ENCODE measurements around the gene PRKX.
"Not testable (repeated sequence)": the region's sequence is repeated elsewhere in the genome, so short reads cannot be mapped to it uniquely, and the experiment has no call there.

The PRKX gene

GRCh38 chrX:3695536-3695935, 17.9 kb downstream of the PRKX start:
- H3K4me3 ChIP-seq (ENCODE audit: insufficient read depth, low read depth, low read length), result no peak overlapping the region
- 94 to 99% methylated on average over 5 of the region's 5 CpGs for WGBS, 2 experiments
- no peaks in the 10 kb centered on the region for H3K9me3 ChIP-seq (ENCODE audit: control insufficient read depth, low read length)
- H3K27me3 ChIP-seq (ENCODE audit: control insufficient read depth, insufficient read depth, low read length, poor library complexity, severe bottlenecking), result no peaks in the 10 kb centered on the region
- H3K4me1 ChIP-seq (ENCODE audit: control insufficient read depth, insufficient read depth, low read length), result no peaks in the 10 kb centered on the region
- no peak overlapping the region for H3K27ac ChIP-seq (ENCODE audit: insufficient read depth, low read depth, low read length, poor library complexity, severe bottlenecking)
- H3K36me3 ChIP-seq (ENCODE audit: control insufficient read depth, insufficient read depth, low read length), result no peaks in the 10 kb centered on the region

- no peaks in the 10 kb centered on the region for H3K36me3 ChIP-seq (ENCODE audit: control insufficient read depth, insufficient read depth, low read length)
- H3K9me3 ChIP-seq (ENCODE audit: control insufficient read depth, low read length), result no peaks in the 10 kb centered on the region
- H3K27ac ChIP-seq (ENCODE audit: insufficient read depth, low read depth, low read length, poor library complexity, severe bottlenecking), result no peak overlapping the region
- H3K27me3 ChIP-seq (ENCODE audit: control insufficient read depth, insufficient read depth, low read length, poor library complexity, severe bottlenecking), result no peaks in the 10 kb centered on the region
- H3K4me1 ChIP-seq (ENCODE audit: control insufficient read depth, insufficient read depth, low read length), result no peaks in the 10 kb centered on the region
- WGBS, 2 experiments, result 87 to 90% methylated on average over 3 of the region's 3 CpGs
- H3K4me3 ChIP-seq (ENCODE audit: insufficient read depth, low read depth, low read length), result no peak overlapping the region
Observed at GRCh38 chrX:3690140-3690539, 23.3 kb downstream of the PRKX start.

DNA sequence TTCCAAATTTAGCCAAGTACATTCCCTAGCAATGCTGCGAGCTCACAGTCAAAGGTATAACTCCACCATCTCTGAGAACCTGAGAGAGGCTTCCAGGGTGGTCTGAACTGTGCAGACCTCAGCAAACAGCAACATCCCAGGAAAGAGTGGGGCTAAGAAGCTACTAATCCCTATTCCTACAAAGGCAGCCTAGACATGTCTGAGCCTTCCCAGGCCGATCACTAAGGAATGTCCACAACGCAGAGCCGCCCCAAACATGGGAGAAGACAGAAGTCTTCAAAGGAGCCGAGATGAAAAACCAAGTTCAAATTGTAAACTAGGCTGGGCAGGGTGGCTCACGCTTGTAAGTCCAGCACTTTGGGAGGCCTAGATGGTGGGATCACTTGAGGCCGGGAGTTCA, 30.2 kb downstream of the PRKX start:
- not testable (repeated sequence) for H3K4me3 ChIP-seq (ENCODE audit: insufficient read depth, low read depth, low read length); H3K27me3 ChIP-seq (ENCODE audit: control insufficient read depth, insufficient read depth, low read length, poor library complexity, severe bottlenecking); H3K27ac ChIP-seq (ENCODE audit: insufficient read depth, low read depth, low read length, poor library complexity, severe bottlenecking); H3K4me1 ChIP-seq (ENCODE audit: control insufficient read depth, insufficient read depth, low read length); H3K36me3 ChIP-seq (ENCODE audit: control insufficient read depth, insufficient read depth, low read length); H3K9me3 ChIP-seq (ENCODE audit: control insufficient read depth, low read length)
- WGBS, 2 experiments, result 94 to 96% methylated on average over 4 to 6 of the region's 7 CpGs

DNA sequence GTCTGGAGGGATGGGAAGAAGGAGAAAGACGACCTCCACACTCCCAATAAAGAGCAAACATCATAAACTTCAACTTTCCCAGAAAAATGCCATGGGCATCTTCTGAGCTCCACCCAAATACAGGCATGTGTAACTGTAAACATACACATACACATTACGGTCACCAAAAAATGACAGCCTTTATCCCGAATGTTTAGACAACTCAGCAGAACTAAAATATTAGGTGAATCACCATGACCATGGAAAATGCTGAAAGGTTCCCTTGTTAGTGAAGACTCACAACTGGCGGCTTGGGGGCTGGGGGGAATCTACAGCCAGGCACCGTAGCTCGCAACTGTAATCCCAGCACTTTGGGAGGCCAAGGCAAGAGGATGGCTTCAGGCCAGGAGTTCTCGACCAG, 33.0 kb downstream of the PRKX start:
- no peaks in the 10 kb centered on the region for H3K4me1 ChIP-seq (ENCODE audit: control insufficient read depth, insufficient read depth, low read length)
- H3K27me3 ChIP-seq (ENCODE audit: control insufficient read depth, insufficient read depth, low read length, poor library complexity, severe bottlenecking), result no peaks in the 10 kb centered on the region
- no peaks in the 10 kb centered on the region for H3K9me3 ChIP-seq (ENCODE audit: control insufficient read depth, low read length)
- no peak overlapping the region for H3K27ac ChIP-seq (ENCODE audit: insufficient read depth, low read depth, low read length, poor library complexity, severe bottlenecking)
- no peaks in the 10 kb centered on the region for H3K36me3 ChIP-seq (ENCODE audit: control insufficient read depth, insufficient read depth, low read length)
- H3K4me3 ChIP-seq (ENCODE audit: insufficient read depth, low read depth, low read length), result no peak overlapping the region
- WGBS, 2 experiments, result 87 to 95% methylated on average over 6 to 7 of the region's 7 CpGs

DNA sequence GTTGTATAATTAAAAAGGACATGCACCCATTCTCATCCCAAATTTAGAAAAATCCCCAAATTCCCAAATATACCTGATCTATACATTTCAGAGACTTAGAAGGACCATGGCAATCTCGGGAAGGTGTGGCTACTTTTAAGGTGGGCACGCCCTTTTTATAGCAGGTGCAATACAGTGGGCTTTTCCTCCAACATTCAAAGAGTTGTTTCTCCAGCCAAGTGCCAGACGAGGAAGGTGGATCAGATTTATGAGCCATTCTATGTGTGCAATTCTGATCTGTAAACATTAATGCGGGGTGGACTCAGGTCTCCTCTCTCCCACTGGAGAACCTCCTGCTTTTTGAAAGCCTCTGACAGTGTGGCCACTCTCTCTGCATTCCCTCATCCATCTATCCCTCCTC, 33.8 kb downstream of the PRKX start:
- no peaks in the 10 kb centered on the region for H3K4me1 ChIP-seq (ENCODE audit: control insufficient read depth, insufficient read depth, low read length)
- no peaks in the 10 kb centered on the region for H3K36me3 ChIP-seq (ENCODE audit: control insufficient read depth, insufficient read depth, low read length)
- H3K9me3 ChIP-seq (ENCODE audit: control insufficient read depth, low read length), result no peaks in the 10 kb centered on the region
- no peak overlapping the region for H3K27ac ChIP-seq (ENCODE audit: insufficient read depth, low read depth, low read length, poor library complexity, severe bottlenecking)
- no peaks in the 10 kb centered on the region for H3K27me3 ChIP-seq (ENCODE audit: control insufficient read depth, insufficient read depth, low read length, poor library complexity, severe bottlenecking)
- H3K4me3 ChIP-seq (ENCODE audit: insufficient read depth, low read depth, low read length), result no peak overlapping the region
- WGBS, 2 experiments, result 90 to 93% methylated on average over 4 of the region's 4 CpGs

- Histone ChIP-seq H3K27me3 (ENCODE audit: control insufficient read depth, insufficient read depth, low read length, poor library complexity, severe bottlenecking) (no peaks in the 10 kb centered on the region), H3K4me3 (ENCODE audit: insufficient read depth, low read depth, low read length) (no peak overlapping the region), H3K9me3 (ENCODE audit: control insufficient read depth, low read length) (no peaks in the 10 kb centered on the region), H3K36me3 (ENCODE audit: control insufficient read depth, insufficient read depth, low read length) (no peaks in the 10 kb centered on the region), H3K27ac (ENCODE audit: insufficient read depth, low read depth, low read length, poor library complexity, severe bottlenecking) (no peak overlapping the region), H3K4me1 (ENCODE audit: control insufficient read depth, insufficient read depth, low read length) (no peaks in the 10 kb centered on the region)
- WGBS, 2 experiments, result 94 to 97% methylated on average over 6 of the region's 6 CpGs
Observed at GRCh38 chrX:3678328-3678727, 35.1 kb downstream of the PRKX start.

DNA sequence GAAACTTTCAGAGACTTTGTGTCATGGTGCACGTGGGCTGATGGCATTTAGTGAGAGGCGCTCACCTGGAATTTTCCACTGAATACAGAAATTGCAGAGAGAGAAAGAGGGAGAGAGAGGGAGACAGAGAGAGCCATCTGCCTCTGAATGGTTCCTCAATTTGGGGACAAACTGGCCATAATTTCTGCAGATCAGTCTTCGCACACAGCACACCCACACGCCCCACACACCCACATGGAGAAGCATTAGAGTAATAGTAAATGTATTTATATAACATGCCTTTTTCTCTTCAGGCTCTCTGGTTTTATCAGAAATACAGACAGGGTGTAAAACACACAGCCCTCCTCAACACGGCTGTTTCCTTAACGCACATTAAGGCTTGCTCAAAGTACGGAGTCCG, 38.6 kb downstream of the PRKX start:
- Histone ChIP-seq H3K36me3 (ENCODE audit: control insufficient read depth, insufficient read depth, low read length) (no peaks in the 10 kb centered on the region), H3K4me1 (ENCODE audit: control insufficient read depth, insufficient read depth, low read length) (no peaks in the 10 kb centered on the region), H3K9me3 (ENCODE audit: control insufficient read depth, low read length) (no peaks in the 10 kb centered on the region), H3K27me3 (ENCODE audit: control insufficient read depth, insufficient read depth, low read length, poor library complexity, severe bottlenecking) (no peaks in the 10 kb centered on the region), H3K27ac (ENCODE audit: insufficient read depth, low read depth, low read length, poor library complexity, severe bottlenecking) (no peak overlapping the region), H3K4me3 (ENCODE audit: insufficient read depth, low read depth, low read length) (no peak overlapping the region)
- WGBS, 2 experiments, result 95 to 96% methylated on average over 2 to 6 of the region's 8 CpGs

GRCh38 chrX:3669841-3670475, 43.5 kb downstream of the PRKX start:
- WGBS, 2 experiments, result 93 to 96% methylated on average over 13 of the region's 13 CpGs
- no peaks in the 10 kb centered on the region for H3K36me3 ChIP-seq (ENCODE audit: control insufficient read depth, insufficient read depth, low read length)
- H3K4me1 ChIP-seq (ENCODE audit: control insufficient read depth, insufficient read depth, low read length), result no peaks in the 10 kb centered on the region
- no peak overlapping the region for H3K4me3 ChIP-seq (ENCODE audit: insufficient read depth, low read depth, low read length)
- H3K27ac ChIP-seq (ENCODE audit: insufficient read depth, low read depth, low read length, poor library complexity, severe bottlenecking), result no peak overlapping the region
- no peaks in the 10 kb centered on the region for H3K27me3 ChIP-seq (ENCODE audit: control insufficient read depth, insufficient read depth, low read length, poor library complexity, severe bottlenecking)
- no peaks in the 10 kb centered on the region for H3K9me3 ChIP-seq (ENCODE audit: control insufficient read depth, low read length)

DNA sequence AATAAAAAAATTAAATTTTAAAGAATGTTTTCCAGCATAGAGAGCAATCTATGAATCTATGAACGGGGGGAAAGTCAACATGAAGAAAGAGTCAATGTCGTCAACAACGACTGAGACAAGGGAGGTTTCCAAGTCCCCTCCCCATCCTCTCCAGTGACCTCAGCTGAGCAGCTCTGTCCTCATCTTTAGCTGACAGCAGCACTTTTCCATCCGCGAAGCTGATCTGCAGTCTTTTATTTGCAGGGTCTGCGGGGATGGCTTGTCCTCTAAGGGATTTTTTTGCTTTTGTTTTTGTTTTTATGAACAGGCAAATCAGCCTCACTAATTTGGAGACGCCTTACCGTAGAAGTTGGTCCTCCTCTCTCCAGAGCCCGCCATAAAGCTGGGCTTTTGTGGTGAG, 46.5 kb downstream of the PRKX start:
- Histone ChIP-seq H3K9me3 (ENCODE audit: control insufficient read depth, low read length) (no peaks in the 10 kb centered on the region), H3K4me1 (ENCODE audit: control insufficient read depth, insufficient read depth, low read length) (no peaks in the 10 kb centered on the region), H3K36me3 (ENCODE audit: control insufficient read depth, insufficient read depth, low read length) (no peaks in the 10 kb centered on the region), H3K4me3 (ENCODE audit: insufficient read depth, low read depth, low read length) (no peak overlapping the region), H3K27ac (ENCODE audit: insufficient read depth, low read depth, low read length, poor library complexity, severe bottlenecking) (no peak overlapping the region), H3K27me3 (ENCODE audit: control insufficient read depth, insufficient read depth, low read length, poor library complexity, severe bottlenecking) (no peaks in the 10 kb centered on the region)
- 91 to 94% methylated on average over 5 to 7 of the region's 9 CpGs for WGBS, 2 experiments

DNA sequence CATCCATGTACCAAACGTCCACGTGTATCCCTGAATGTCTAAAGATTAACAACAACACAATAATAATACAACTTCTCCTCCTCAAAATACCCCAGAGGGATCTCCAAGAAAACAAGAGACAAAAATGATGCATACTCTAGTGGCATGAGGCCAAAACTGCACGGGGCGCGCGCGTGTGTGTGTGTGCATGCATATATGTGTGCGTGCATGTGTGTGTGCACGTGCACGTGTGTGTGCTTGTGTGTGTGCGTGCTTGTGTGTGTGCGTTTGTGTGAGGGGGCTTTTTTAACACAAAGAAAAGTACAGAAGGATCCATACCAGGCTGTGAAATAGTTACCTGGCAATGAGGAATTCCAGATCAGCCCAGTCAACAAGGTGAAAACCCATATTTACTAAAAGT, 48.5 kb downstream of the PRKX start:
- Histone ChIP-seq H3K36me3 (ENCODE audit: control insufficient read depth, insufficient read depth, low read length) (no peaks in the 10 kb centered on the region), H3K4me1 (ENCODE audit: control insufficient read depth, insufficient read depth, low read length) (no peaks in the 10 kb centered on the region), H3K27ac (ENCODE audit: insufficient read depth, low read depth, low read length, poor library complexity, severe bottlenecking) (no peak overlapping the region), H3K9me3 (ENCODE audit: control insufficient read depth, low read length) (no peaks in the 10 kb centered on the region), H3K4me3 (ENCODE audit: insufficient read depth, low read depth, low read length) (no peak overlapping the region), H3K27me3 (ENCODE audit: control insufficient read depth, insufficient read depth, low read length, poor library complexity, severe bottlenecking) (no peaks in the 10 kb centered on the region)
- 90 to 98% methylated on average over 10 to 12 of the region's 12 CpGs for WGBS, 2 experiments

Measured in ectodermal cell (in vitro differentiated cells).